Measurements from ENCODE around the gene SH3RF3. TPM values are rescaled to one million over a fixed set of nuclear protein-coding genes. Genes with fewer than 3 reads are reported as not detected.

The SH3RF3 gene
- total and polyA plus RNA-seq, 4 donors, result 2.9 to 9.7 (median 8.6) TPM

DNA sequence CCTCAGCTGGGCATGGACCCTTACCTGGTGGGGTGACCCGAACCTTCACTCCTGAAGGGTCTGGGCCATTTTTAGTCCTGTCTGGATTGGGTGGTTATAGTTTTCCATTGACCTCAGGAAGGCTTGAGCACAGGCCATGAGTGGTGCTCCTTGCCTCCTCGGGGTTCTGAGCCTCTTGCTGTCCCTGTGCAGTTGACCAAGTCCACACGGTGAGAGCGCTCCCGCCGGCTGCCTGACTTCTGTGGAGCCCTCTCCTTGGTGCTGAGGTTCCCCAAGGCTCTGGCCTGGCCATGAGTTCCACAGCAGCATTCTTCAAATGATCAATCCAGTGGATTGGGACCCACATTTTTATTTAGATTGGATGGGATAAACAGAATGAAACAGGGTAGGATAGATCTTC, 325.3 kb downstream of the SH3RF3 start:
- peaks cover 0 to 4% (median 3%) of the 10 kb centered on the region in 4 donors for H3K36me3 ChIP-seq (ENCODE audit: control insufficient read depth in 4 of 4, insufficient read depth in 4 of 4, low read length in 4 of 4)
- no peaks in the 10 kb centered on the region for H3K27me3 ChIP-seq (ENCODE audit: control insufficient read depth in 3 of 3, insufficient read depth in 3 of 3, low read length in 2 of 3)
- ATAC-seq (ENCODE audit: insufficient read depth, low FRiP score) (no peak), DNase-seq (no peak)
- H3K27ac ChIP-seq (ENCODE audit: low read depth in 1 of 2, low read length in 1 of 2), result no peak overlapping the region
- no peaks in the 10 kb centered on the region for H3K9me3 ChIP-seq (ENCODE audit: control insufficient read depth in 4 of 4, insufficient read depth in 3 of 4, low read length in 3 of 4)
- TF ChIP-seq, protein P1, sequence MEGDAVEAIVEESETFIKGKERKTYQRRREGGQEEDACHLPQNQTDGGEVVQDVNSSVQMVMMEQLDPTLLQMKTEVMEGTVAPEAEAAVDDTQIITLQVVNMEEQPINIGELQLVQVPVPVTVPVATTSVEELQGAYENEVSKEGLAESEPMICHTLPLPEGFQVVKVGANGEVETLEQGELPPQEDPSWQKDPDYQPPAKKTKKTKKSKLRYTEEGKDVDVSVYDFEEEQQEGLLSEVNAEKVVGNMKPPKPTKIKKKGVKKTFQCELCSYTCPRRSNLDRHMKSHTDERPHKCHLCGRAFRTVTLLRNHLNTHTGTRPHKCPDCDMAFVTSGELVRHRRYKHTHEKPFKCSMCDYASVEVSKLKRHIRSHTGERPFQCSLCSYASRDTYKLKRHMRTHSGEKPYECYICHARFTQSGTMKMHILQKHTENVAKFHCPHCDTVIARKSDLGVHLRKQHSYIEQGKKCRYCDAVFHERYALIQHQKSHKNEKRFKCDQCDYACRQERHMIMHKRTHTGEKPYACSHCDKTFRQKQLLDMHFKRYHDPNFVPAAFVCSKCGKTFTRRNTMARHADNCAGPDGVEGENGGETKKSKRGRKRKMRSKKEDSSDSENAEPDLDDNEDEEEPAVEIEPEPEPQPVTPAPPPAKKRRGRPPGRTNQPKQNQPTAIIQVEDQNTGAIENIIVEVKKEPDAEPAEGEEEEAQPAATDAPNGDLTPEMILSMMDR (IDR thresholded peaks at IDR 0.05; ENCODE audit: control extremely low read depth, extremely low read depth), result no peak
- peaks cover 0 to 4% (median 0%) of the 10 kb centered on the region in 5 donors for H3K4me1 ChIP-seq (ENCODE audit: control insufficient read depth in 5 of 5, insufficient read depth in 5 of 5, low read length in 5 of 5)
- WGBS, 2 donors, result 90% methylated on average over 6 of the region's 6 CpGs
- H3K4me3 ChIP-seq, result no peak overlapping the region
- H3K9ac ChIP-seq (ENCODE audit: insufficient read depth in 1 of 2, low read length in 2 of 2), result no peak overlapping the region

DNA sequence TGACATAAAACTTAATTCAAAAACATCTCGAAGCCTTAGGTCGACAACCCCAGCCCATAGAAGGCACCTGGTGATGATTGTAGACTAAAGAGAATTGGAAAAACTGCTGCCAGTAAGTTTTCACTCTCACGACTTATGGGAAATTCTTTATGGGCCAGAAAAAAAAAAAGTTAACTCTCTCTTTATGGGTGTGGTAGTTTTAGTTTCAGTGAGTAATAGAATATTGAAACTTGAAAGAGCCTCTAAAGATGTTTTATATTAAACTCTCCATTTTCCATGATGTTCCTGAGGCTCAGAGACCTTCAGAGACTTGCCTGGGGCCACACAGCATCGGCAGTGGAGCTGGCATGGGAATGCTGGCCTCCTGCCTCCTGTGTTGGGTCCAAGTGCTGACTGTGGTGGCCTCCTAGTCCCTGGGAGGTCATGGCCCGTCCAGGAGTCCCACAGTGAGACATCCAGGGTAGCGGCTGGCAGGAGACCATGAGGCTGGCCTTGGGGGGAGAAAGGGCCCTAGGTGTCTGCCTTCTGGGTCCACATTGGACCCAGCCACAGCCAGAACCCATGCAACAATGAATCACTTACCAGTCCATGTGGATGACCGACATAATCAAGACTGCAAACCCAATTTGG, 325.9 kb downstream of the SH3RF3 start:
- peaks cover 0 to 3% (median 0%) of the 10 kb centered on the region in 5 donors for H3K4me1 ChIP-seq (ENCODE audit: control insufficient read depth in 5 of 5, insufficient read depth in 5 of 5, low read length in 5 of 5)
- no peak for ATAC-seq (ENCODE audit: insufficient read depth, low FRiP score)

DNA sequence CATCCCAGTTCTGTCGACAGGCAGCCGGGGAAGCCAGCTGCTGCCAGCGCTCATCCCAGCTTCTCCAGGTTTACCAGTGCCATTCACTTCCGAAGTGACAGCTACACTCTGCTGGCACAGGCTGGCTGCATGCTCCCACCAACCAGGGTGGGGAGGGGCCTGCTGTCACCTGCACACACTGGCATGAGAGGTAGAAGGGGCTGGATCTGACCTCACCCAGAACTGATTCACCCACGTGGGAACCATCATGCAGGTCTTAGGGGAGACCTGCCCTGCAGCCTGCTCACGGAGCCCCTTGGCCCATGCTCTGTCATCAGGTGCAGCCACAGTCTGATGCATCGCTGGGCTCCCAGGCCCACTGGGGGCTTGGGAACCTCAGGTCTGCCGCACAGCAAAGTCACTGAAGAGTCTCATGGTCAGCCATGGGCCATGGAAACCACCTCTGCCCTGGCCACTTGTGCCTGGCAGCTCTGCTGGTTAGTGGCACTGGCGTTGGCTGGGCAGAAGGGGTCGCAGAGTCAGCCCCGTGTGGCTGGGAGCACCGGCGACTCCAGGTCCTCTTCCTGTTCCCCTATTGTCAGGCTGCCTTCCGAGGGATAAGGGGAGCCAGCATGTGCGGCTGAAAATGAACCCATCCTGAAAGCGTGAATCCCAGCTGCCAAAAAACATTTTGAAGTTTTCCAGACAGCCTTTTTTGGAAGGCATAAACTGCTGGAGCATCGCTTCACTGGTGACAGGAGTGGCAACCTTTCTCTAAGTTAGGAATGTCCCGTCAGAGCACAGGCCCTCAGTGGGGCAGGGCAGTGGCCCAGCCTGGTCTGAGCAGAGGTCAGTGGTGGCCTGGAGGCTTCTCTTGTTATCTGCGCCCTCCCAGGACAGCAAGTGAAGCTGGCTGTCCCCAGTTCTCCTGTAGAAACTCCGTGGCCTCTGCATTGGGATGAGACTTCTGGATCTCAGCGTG, 327.0 kb downstream of the SH3RF3 start:
- WGBS, 2 donors, result 87 to 89% methylated on average over 20 to 21 of the region's 21 CpGs
- DNase-seq, result no peak
- H3K36me3 ChIP-seq (ENCODE audit: control insufficient read depth in 4 of 4, insufficient read depth in 4 of 4, low read length in 4 of 4), result peaks cover 0 to 9% (median 3%) of the 10 kb centered on the region in 4 donors

More for the DNA sequence above, 325.9 kb downstream of the SH3RF3 start:
- Histone ChIP-seq H3K27ac (ENCODE audit: low read depth in 1 of 2, low read length in 1 of 2) (no peak overlapping the region), H3K27me3 (ENCODE audit: control insufficient read depth in 3 of 3, insufficient read depth in 3 of 3, low read length in 2 of 3) (no peaks in the 10 kb centered on the region), H3K9ac (ENCODE audit: insufficient read depth in 1 of 2, low read length in 2 of 2) (no peak overlapping the region), H3K9me3 (ENCODE audit: control insufficient read depth in 4 of 4, insufficient read depth in 3 of 4, low read length in 3 of 4) (no peaks in the 10 kb centered on the region), H3K4me3 (no peak overlapping the region), H3K36me3 (ENCODE audit: control insufficient read depth in 4 of 4, insufficient read depth in 4 of 4, low read length in 4 of 4) (peaks cover 0 to 3% (median 3%) of the 10 kb centered on the region in 4 donors)
- DNase-seq, result no peak
- 90 to 96% methylated on average over 7 of the region's 7 CpGs for WGBS, 2 donors
- TF ChIP-seq, protein P1 (IDR thresholded peaks at IDR 0.05; ENCODE audit: control extremely low read depth, extremely low read depth), result no peak

More for the DNA sequence above, 327.0 kb downstream of the SH3RF3 start:
- H3K9ac ChIP-seq (ENCODE audit: insufficient read depth in 1 of 2, low read length in 2 of 2), result no peak overlapping the region
- TF ChIP-seq, protein P1 (IDR thresholded peaks at IDR 0.05; ENCODE audit: control extremely low read depth, extremely low read depth), result no peak
- no peaks in the 10 kb centered on the region for H3K9me3 ChIP-seq (ENCODE audit: control insufficient read depth in 4 of 4, insufficient read depth in 3 of 4, low read length in 3 of 4)
- no peak for ATAC-seq (ENCODE audit: insufficient read depth, low FRiP score)
- peaks cover 0 to 5% (median 0%) of the 10 kb centered on the region in 5 donors for H3K4me1 ChIP-seq (ENCODE audit: control insufficient read depth in 5 of 5, insufficient read depth in 5 of 5, low read length in 5 of 5)
- no peaks in the 10 kb centered on the region for H3K27me3 ChIP-seq (ENCODE audit: control insufficient read depth in 3 of 3, insufficient read depth in 3 of 3, low read length in 2 of 3)
- no peak overlapping the region for H3K4me3 ChIP-seq
- no peak overlapping the region for H3K27ac ChIP-seq (ENCODE audit: low read depth in 1 of 2, low read length in 1 of 2)

Data from lung (tissue), 12 donors.